Neural cell (in vitro differentiated cells): ENCODE data around the gene ING4. TPM values are rescaled to one million over a fixed set of nuclear protein-coding genes. Genes with fewer than 3 reads are reported as not detected.
A peak's percentile ranks its signal among the peaks of the same experiment; 100 is the strongest.

ENCODE experiments used
- H2AFZ ChIP-seq: fragments of 200-600, 300-800 bp; sonication (generic), shearing (Covaris generic); 2 replicates; pipeline ENCODE4 v1.6.0; 2014; ENCODE audit warnings: low read depth, mild to moderate bottlenecking, antibody characterized with exemption, low read length, moderate library complexity
- H3F3A ChIP-seq: fragments of 200-600 bp; shearing (Covaris generic); 2 replicates; pipeline ENCODE4 v1.6.1; 2016; ENCODE audit warnings: mild to moderate bottlenecking, moderate library complexity, mixed read lengths, antibody characterized with exemption, low read length; ENCODE audit not compliant: insufficient read depth, poor library complexity, severe bottlenecking
- H3K27ac ChIP-seq: fragments of 200-600, 300-800 bp; sonication (generic), shearing (Covaris generic); 2 replicates; pipeline ENCODE4 v1.5.1; 2014; ENCODE audit warnings: mild to moderate bottlenecking, low read length, moderate library complexity
- H3K27me3 ChIP-seq: fragments of 300-800, 200-600 bp; sonication (generic), shearing (Covaris generic); 2 replicates; pipeline ENCODE4 v1.6.0; 2014; ENCODE audit warnings: mild to moderate bottlenecking, low read depth, low read length, moderate library complexity; ENCODE audit not compliant: insufficient read depth
- H3K36me3 ChIP-seq: fragments of 300-800, 200-600 bp; sonication (generic), shearing (Covaris generic); 2 replicates; pipeline ENCODE4 v1.5.1; 2014; ENCODE audit warnings: mild to moderate bottlenecking, antibody characterized with exemption, low read length, moderate library complexity; ENCODE audit not compliant: insufficient read depth
- H3K4me2 ChIP-seq: fragments of 300-800, 200-600 bp; sonication (generic), shearing (Covaris generic); 2 replicates; pipeline ENCODE4 v1.6.0; 2014; ENCODE audit warnings: mild to moderate bottlenecking, low read length
- H3K4me3 ChIP-seq: fragments of 300-800, 200-600 bp; sonication (generic), shearing (Covaris generic); 2 replicates; pipeline ENCODE4 v1.5.1; 2014; ENCODE audit warnings: mild to moderate bottlenecking, low read length, moderate library complexity
- H3K79me2 ChIP-seq: fragments of 200-600 bp; shearing (Covaris generic); replicated peaks from 2 replicates; pipeline ENCODE4 v1.6.0; 2014; ENCODE audit warnings: mild to moderate bottlenecking, low read length, moderate library complexity; ENCODE audit not compliant: insufficient read depth
- H3K9ac ChIP-seq: fragments of 300-800, 200-600 bp; sonication (generic), shearing (Covaris generic); 2 replicates; pipeline ENCODE4 v1.6.1; 2016; ENCODE audit warnings: mild to moderate bottlenecking, low read length, mixed read lengths
- H3K9me2 ChIP-seq: fragments of 200-600 bp; shearing (Covaris generic); 2 replicates; pipeline ENCODE4 v1.6.1; 2016; ENCODE audit warnings: mild to moderate bottlenecking, low read length, mixed read lengths; ENCODE audit not compliant: insufficient read depth
- H3K9me3 ChIP-seq: fragments of 200-600, 300-800 bp; sonication (generic), shearing (Covaris generic); 2 replicates; pipeline ENCODE4 v1.6.1; 2016; ENCODE audit warnings: mild to moderate bottlenecking, mixed run types, low read length, moderate library complexity, mixed read lengths
- H4K20me1 ChIP-seq: fragments of 200-600 bp; shearing (Covaris generic); 2 replicates; pipeline ENCODE4 v1.6.1; 2016; ENCODE audit warnings: mild to moderate bottlenecking, mixed run types; ENCODE audit not compliant: insufficient read depth
- EP300 ChIP-seq: fragments of 450-650 bp; conservative IDR thresholded peaks from 2 replicates; pipeline ENCODE4 v1.6.1; 2014; ENCODE audit warnings: antibody characterized with exemption, mild to moderate bottlenecking, moderate library complexity; ENCODE audit not compliant: poor library complexity, severe bottlenecking
- EZH2 ChIP-seq: fragments of 200-600, 300-800 bp; shearing (Covaris generic), sonication (generic); IDR thresholded peaks from 2 replicates; pipeline ENCODE4 v1.6.1; 2014; ENCODE audit warnings: antibody characterized with exemption, low read length, borderline replicate concordance, mild to moderate bottlenecking; ENCODE audit not compliant: insufficient read depth, poor library complexity, severe bottlenecking
- MXI1 ChIP-seq: fragments of 450-650 bp; conservative IDR thresholded peaks from 2 replicates; pipeline ENCODE4 v1.6.1; 2014; ENCODE audit warnings: antibody characterized with exemption, mild to moderate bottlenecking; ENCODE audit not compliant: poor library complexity, severe bottlenecking
- POLR2AphosphoS5 ChIP-seq: IDR thresholded peaks from 2 replicates; pipeline ENCODE4 v1.6.1; 2012
- RAD21 ChIP-seq: fragments of 450-650 bp; conservative IDR thresholded peaks from 2 replicates; pipeline ENCODE4 v1.6.1; 2014; ENCODE audit warnings: antibody characterized with exemption, mild to moderate bottlenecking, moderate library complexity
- SMC3 ChIP-seq: fragments of 450-650 bp; conservative IDR thresholded peaks from 2 replicates; pipeline ENCODE4 v1.6.1; 2014; ENCODE audit warnings: antibody characterized with exemption, mild to moderate bottlenecking, moderate library complexity; ENCODE audit not compliant: poor library complexity
- TAF1 ChIP-seq: IDR thresholded peaks from 2 replicates; pipeline ENCODE4 v1.6.1; 2012; ENCODE audit warnings: low read depth
- polyA plus RNA-seq: library from polyadenylated mRNA; depleted of rRNA; stranded (reverse); fragments of >200 nt; gene quantifications from 2 replicates; pipeline ENCODE4 v1.2.3, GENCODE V29; 2014
- TF ChIP-seq, protein P1 (sequence below): IDR thresholded peaks from 2 replicates; pipeline ENCODE4 v1.6.1; 2012; ENCODE audit warnings: borderline replicate concordance
- TF ChIP-seq, protein P2 (sequence below): fragments of 450-650 bp; IDR thresholded peaks from 2 replicates; pipeline ENCODE4 v1.5.1; 2014; ENCODE audit warnings: antibody characterized with exemption, mild to moderate bottlenecking, moderate library complexity; ENCODE audit not compliant: poor library complexity, severe bottlenecking

ING4 gene
- polyA plus RNA-seq, 1 donor from 2014 or later: 540 TPM

- H3K27ac ChIP-seq: peak overlapping the region; percentile 89
- no peaks in the 10 kb centered on the region for H3K9me2 ChIP-seq
Observed at GRCh38 chr12:6608592-6609281, 54.2 kb downstream of the ING4 start.

DNA sequence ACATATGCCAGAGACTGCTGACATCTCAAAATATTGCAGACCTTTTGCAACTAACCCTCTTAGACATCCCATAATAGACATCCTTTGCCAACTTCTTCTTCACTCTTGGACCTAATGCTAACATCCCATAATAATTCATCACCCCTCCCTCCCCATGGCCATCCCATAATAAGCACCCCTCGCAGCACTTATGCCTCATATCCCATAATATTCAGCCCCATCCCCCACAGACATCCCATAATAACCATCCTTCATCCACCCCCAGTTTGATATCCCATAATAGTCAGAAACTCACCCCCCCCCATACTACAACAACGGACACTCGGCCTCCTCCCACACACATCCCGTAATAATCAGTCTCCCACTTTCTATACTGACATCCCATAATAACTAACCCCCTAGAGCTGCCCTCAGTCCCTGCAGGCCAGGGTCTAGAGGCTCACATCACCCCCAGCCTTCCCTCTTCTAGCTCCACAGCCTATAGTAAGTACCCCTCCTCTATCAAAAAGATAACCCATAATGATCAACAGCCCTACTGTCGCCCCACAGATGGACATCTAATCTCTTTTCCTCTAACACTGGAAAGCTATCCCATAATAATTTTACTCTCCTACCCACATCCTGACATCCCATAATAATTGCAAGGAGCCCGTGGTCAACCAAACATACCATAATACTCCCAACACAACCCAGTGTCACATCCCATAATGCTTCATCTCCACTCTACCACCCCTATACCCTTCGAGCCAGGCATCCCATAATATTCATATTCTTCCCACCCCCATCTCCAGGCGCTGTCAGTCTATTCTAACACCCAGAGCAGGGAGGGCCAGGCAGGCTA is 54.9 kb downstream of the ING4 start:
- Histone ChIP-seq H2AFZ (peak overlapping the region; percentile 14), H4K20me1 (peaks cover 14% of the 10 kb centered on the region), H3K27ac (peak overlapping the region; percentile 89), H3K9me3 (no peaks in the 10 kb centered on the region), H3F3A (peaks cover 8% of the 10 kb centered on the region), H3K36me3 (no peaks in the 10 kb centered on the region), H3K9me2 (no peaks in the 10 kb centered on the region), H3K4me2 (peak overlapping the region; percentile 29), H3K79me2 (peaks cover 33% of the 10 kb centered on the region), H3K27me3 (no peaks in the 10 kb centered on the region), H3K4me3 (peak overlapping the region; percentile 69), H3K9ac (peak overlapping the region; percentile 95)
- TF ChIP-seq POLR2AphosphoS5 (no peak), EP300 (no peak), TAF1 (peak; percentile 20)

More at GRCh38 chr12:6608592-6609281, 54.2 kb downstream of the ING4 start:
- peaks cover 8% of the 10 kb centered on the region for H3F3A ChIP-seq
- H3K27me3 ChIP-seq: no peaks in the 10 kb centered on the region
- no peaks in the 10 kb centered on the region for H3K9me3 ChIP-seq
- no peak overlapping the region for H3K9ac ChIP-seq
- H4K20me1 ChIP-seq: peaks cover 9% of the 10 kb centered on the region
- no peak overlapping the region for H2AFZ ChIP-seq
- TF ChIP-seq, protein P1, sequence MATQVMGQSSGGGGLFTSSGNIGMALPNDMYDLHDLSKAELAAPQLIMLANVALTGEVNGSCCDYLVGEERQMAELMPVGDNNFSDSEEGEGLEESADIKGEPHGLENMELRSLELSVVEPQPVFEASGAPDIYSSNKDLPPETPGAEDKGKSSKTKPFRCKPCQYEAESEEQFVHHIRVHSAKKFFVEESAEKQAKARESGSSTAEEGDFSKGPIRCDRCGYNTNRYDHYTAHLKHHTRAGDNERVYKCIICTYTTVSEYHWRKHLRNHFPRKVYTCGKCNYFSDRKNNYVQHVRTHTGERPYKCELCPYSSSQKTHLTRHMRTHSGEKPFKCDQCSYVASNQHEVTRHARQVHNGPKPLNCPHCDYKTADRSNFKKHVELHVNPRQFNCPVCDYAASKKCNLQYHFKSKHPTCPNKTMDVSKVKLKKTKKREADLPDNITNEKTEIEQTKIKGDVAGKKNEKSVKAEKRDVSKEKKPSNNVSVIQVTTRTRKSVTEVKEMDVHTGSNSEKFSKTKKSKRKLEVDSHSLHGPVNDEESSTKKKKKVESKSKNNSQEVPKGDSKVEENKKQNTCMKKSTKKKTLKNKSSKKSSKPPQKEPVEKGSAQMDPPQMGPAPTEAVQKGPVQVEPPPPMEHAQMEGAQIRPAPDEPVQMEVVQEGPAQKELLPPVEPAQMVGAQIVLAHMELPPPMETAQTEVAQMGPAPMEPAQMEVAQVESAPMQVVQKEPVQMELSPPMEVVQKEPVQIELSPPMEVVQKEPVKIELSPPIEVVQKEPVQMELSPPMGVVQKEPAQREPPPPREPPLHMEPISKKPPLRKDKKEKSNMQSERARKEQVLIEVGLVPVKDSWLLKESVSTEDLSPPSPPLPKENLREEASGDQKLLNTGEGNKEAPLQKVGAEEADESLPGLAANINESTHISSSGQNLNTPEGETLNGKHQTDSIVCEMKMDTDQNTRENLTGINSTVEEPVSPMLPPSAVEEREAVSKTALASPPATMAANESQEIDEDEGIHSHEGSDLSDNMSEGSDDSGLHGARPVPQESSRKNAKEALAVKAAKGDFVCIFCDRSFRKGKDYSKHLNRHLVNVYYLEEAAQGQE: no peak
- no peak for TF ChIP-seq EP300
- TF ChIP-seq SMC3: no peak
- no peak for TF ChIP-seq EZH2
- no peak for TF ChIP-seq MXI1
- TF ChIP-seq TAF1: no peak
- no peak for TF ChIP-seq POLR2AphosphoS5
- TF ChIP-seq, protein P2, sequence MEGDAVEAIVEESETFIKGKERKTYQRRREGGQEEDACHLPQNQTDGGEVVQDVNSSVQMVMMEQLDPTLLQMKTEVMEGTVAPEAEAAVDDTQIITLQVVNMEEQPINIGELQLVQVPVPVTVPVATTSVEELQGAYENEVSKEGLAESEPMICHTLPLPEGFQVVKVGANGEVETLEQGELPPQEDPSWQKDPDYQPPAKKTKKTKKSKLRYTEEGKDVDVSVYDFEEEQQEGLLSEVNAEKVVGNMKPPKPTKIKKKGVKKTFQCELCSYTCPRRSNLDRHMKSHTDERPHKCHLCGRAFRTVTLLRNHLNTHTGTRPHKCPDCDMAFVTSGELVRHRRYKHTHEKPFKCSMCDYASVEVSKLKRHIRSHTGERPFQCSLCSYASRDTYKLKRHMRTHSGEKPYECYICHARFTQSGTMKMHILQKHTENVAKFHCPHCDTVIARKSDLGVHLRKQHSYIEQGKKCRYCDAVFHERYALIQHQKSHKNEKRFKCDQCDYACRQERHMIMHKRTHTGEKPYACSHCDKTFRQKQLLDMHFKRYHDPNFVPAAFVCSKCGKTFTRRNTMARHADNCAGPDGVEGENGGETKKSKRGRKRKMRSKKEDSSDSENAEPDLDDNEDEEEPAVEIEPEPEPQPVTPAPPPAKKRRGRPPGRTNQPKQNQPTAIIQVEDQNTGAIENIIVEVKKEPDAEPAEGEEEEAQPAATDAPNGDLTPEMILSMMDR: no peak
- TF ChIP-seq RAD21: no peak
- no peak overlapping the region for H3K4me3 ChIP-seq
- no peak overlapping the region for H3K4me2 ChIP-seq
- H3K36me3 ChIP-seq: no peaks in the 10 kb centered on the region
- peaks cover 25% of the 10 kb centered on the region for H3K79me2 ChIP-seq
